ENCODE data around the gene CHTF8. TPM values are rescaled to one million over a fixed set of nuclear protein-coding genes. Genes with fewer than 3 reads are reported as not detected.

Gene CHTF8
- total RNA-seq, result 37.8 and 40.9 TPM in 2 replicates

GRCh38 chr16:69132424-69133252, at the start of gene CHTF8, which contains the start of gene UTP4:
Gene CHTF8, minus strand, starts transcription at chr16:69132588. Its CDS starts 11,130 bp downstream, at chr16:69121458.
Gene UTP4, plus strand, starts transcription at chr16:69132649. Its CDS starts 811 bp downstream, at chr16:69133460.

GRCh38 chr16:69105501-69106361, 26.7 kb downstream of the CHTF8 start, which contains the start of gene HAS3:
Gene HAS3, plus strand, starts transcription at chr16:69105653. Its CDS starts 3,743 bp downstream, at chr16:69109396.

Other genes with a start within 250 kb of the CHTF8 start
- under 0.01 TPM in 1 of 2 replicates, not detected in the other for gene HAS3, start 26.9 kb downstream of the CHTF8 start, total RNA-seq
- 27.1 and 31.2 TPM in 2 replicates for gene UTP4, start 61 bp upstream of the CHTF8 start, total RNA-seq
- 28.4 and 35.5 TPM in 2 replicates for gene SNTB2, start 54.6 kb upstream of the CHTF8 start, total RNA-seq
- 32.4 and 35.7 TPM in 2 replicates for gene VPS4A, start 178.8 kb upstream of the CHTF8 start, total RNA-seq
- gene PDF, start 198.0 kb upstream of the CHTF8 start, total RNA-seq, result 19.3 and 24.8 TPM in 2 replicates
- gene COG8, start 207.0 kb upstream of the CHTF8 start, total RNA-seq, result 31.7 and 34.6 TPM in 2 replicates
- 26.9 and 34.9 TPM in 2 replicates for gene NIP7, start 207.2 kb upstream of the CHTF8 start, total RNA-seq
- not detected in 2 replicates for gene TMED6, start 219.2 kb upstream of the CHTF8 start, total RNA-seq